ENCODE data around the gene CLBA1. TPM values are rescaled to one million over a fixed set of nuclear protein-coding genes. Genes with fewer than 3 reads are reported as not detected.
"Not testable (repeated sequence)": the region's sequence is repeated elsewhere in the genome, so short reads cannot be mapped to it uniquely, and the experiment has no call there.

Gene CLBA1
- polyA plus RNA-seq (ENCODE audit: insufficient read depth in 1 of 5, insufficient read length in 5 of 5, low replicate concordance in 1 of 5) = 10 to 100 TPM; 10.8 to 19.8 (median 14.1) TPM
- long read RNA-seq, donor 1, transcript CLBA1-202 (5 exons, 2,370 nt) = major isoform, 7 of 22 reads
- long read RNA-seq, donor 1, partial matches to known transcripts = 13 of 22 reads
- long read RNA-seq, donor 1, other reads (novel, unspliced or antisense) = 0 of 22 reads
- long read RNA-seq, donor 2, partial matches to known transcripts = 0 of 3 reads
- long read RNA-seq, donor 2, other reads (novel, unspliced or antisense) = 0 of 3 reads
- long read RNA-seq, donor 3, partial matches to known transcripts = 10 of 14 reads
- long read RNA-seq, donor 3, other reads (novel, unspliced or antisense) = 0 of 14 reads
- long read RNA-seq, donor 4, partial matches to known transcripts = 0 of 16 reads
- long read RNA-seq, donor 4, other reads (novel, unspliced or antisense) = 14 of 16 reads
- long read RNA-seq, donor 5 = 0 reads
- long read RNA-seq, donor 6, partial matches to known transcripts = 0 of 4 reads
- long read RNA-seq, donor 6, other reads (novel, unspliced or antisense) = 0 of 4 reads
- long read RNA-seq, donor 7, transcript CLBA1-202 (5 exons, 2,370 nt) = major isoform, 7 of 8 reads
- long read RNA-seq, donor 7, partial matches to known transcripts = 0 of 8 reads
- long read RNA-seq, donor 7, other reads (novel, unspliced or antisense) = 0 of 8 reads
- long read RNA-seq, donor 8, partial matches to known transcripts = 0 of 4 reads
- long read RNA-seq, donor 8, other reads (novel, unspliced or antisense) = 0 of 4 reads

- peak; percentile 94 to 95 for DNase-seq
Measured at GRCh38 chr14:104985675-104986486, at the start of gene CLBA1. Gene CLBA1, plus strand, starts transcription at chr14:104985788. Its CDS starts 644 bp downstream, at chr14:104986432.

GRCh38 chr14:104935955-104936354, 49.6 kb upstream of the CLBA1 start:
- DNase-seq = no peak

GRCh38 chr14:104936361-104937155, 49.0 kb upstream of the CLBA1 start:
- DNase-seq = no peak

GRCh38 chr14:104937161-104937560, 48.4 kb upstream of the CLBA1 start:
- no peak for DNase-seq

- no peak for DNase-seq
Measured at GRCh38 chr14:104937694-104938365, 47.8 kb upstream of the CLBA1 start.

GRCh38 chr14:104938436-104938835, 47.2 kb upstream of the CLBA1 start:
- no peak for DNase-seq

GRCh38 chr14:104938960-104939359, 46.6 kb upstream of the CLBA1 start:
- no peak for DNase-seq

- DNase-seq = no peak
Measured at GRCh38 chr14:104939666-104940410, 45.8 kb upstream of the CLBA1 start.

- DNase-seq = no peak
Measured at GRCh38 chr14:104940526-104941150, 45.0 kb upstream of the CLBA1 start.

- DNase-seq = no peak
Measured at GRCh38 chr14:104941508-104942365, 43.9 kb upstream of the CLBA1 start.

- no peak for DNase-seq
Measured at GRCh38 chr14:104942586-104942985, 43.0 kb upstream of the CLBA1 start.

GRCh38 chr14:104943216-104944015, 42.2 kb upstream of the CLBA1 start:
- DNase-seq = not testable (repeated sequence)

GRCh38 chr14:104944016-104944308, 41.6 kb upstream of the CLBA1 start:
- not testable (repeated sequence) for DNase-seq

GRCh38 chr14:104944436-104945205, 41.0 kb upstream of the CLBA1 start:
- not testable (repeated sequence) for DNase-seq

- DNase-seq = not testable (repeated sequence)
Measured at GRCh38 chr14:104945266-104945665, 40.3 kb upstream of the CLBA1 start.
